H1 (cell line): ENCODE data around the gene KLK7. TPM values are rescaled to one million over a fixed set of nuclear protein-coding genes. Genes with fewer than 3 reads are reported as not detected.

Experiments
- CTCF ChIA-PET: fragments of 300-600 bp; sonication (Branson Sonifier 250); formaldehyde crosslinking; loops from one replicate; lab custom pipeline; 2021; ENCODE audit not compliant: partially characterized antibody; lab: Charles Lee
- POLR2A ChIA-PET: fragments of 300-600 bp; sonication (Branson Sonifier 250); formaldehyde crosslinking; loops from one replicate; lab custom pipeline; 2021; ENCODE audit warnings: inconsistent platforms; ENCODE audit not compliant: partially characterized antibody; lab: Charles Lee
- DNase-seq, 2 experiments: peaks; one replicate each; pipeline versions ENCODE4 v3.0.0 to v3.0.0-alpha.2; 2010 to 2022; ENCODE audit warnings: low spot score in 2 of 2, low read depth in 1 of 2, mixed read lengths in 1 of 2
- FAIRE-seq: peaks from 2 replicates; lab custom pipeline; 2011; peaks lifted over from hg19 to GRCh38; lab: Jason Lieb, UNC
- H2AFZ ChIP-seq: 2 replicates; pipeline ENCODE4 v1.8.1; 2012; ENCODE audit warnings: low read length, inconsistent platforms
- H2AK5ac ChIP-seq: 2 replicates; pipeline ENCODE4 v1.6.1; 2013; ENCODE audit warnings: low read depth, low read length
- H2BK120ac ChIP-seq: replicated peaks from 2 replicates; pipeline ENCODE3; 2013; ENCODE audit warnings: low read depth, low read length, inconsistent platforms
- H2BK12ac ChIP-seq: 2 replicates; pipeline ENCODE4 v1.6.1; 2013; ENCODE audit warnings: low read depth, low read length
- H2BK15ac ChIP-seq: 2 replicates; pipeline ENCODE4 v1.6.1; 2013; ENCODE audit warnings: low read length
- H2BK20ac ChIP-seq: 2 replicates; pipeline ENCODE4 v1.6.1; 2013; ENCODE audit warnings: low read length
- H2BK5ac ChIP-seq: 2 replicates; pipeline ENCODE4 v1.6.1; 2013; ENCODE audit warnings: low read depth, low read length
- H3K14ac ChIP-seq: 2 replicates; pipeline ENCODE4 v1.6.1; 2013; ENCODE audit warnings: inconsistent platforms; ENCODE audit not compliant: insufficient read length
- H3K18ac ChIP-seq: 2 replicates; pipeline ENCODE4 v1.6.1; 2013; ENCODE audit warnings: low read length; ENCODE audit errors: extremely low read depth
- H3K23ac ChIP-seq: 2 replicates; pipeline ENCODE4 v1.6.1; 2013; ENCODE audit warnings: inconsistent platforms; ENCODE audit not compliant: insufficient read length
- H3K23me2 ChIP-seq: 2 replicates; pipeline ENCODE4 v1.6.1; 2013; ENCODE audit warnings: low read depth, low read length
- H3K27ac ChIP-seq: 2 replicates; pipeline ENCODE4 v1.6.1; 2011; ENCODE audit warnings: low read depth, low read length, inconsistent platforms
- H3K27me3 ChIP-seq, 4 experiments: replicated peaks in 1 of 4; 1 replicate in 1 of 4; 2 replicates in 3 of 4; pipeline versions ENCODE4 v1.6.1 to v1.8.1; 2011 to 2013; ENCODE audit warnings: low read length in 3 of 4, mild to moderate bottlenecking in 3 of 4, inconsistent platforms in 2 of 4, mixed read lengths in 2 of 4, moderate library complexity in 1 of 4; ENCODE audit not compliant: control insufficient read depth in 3 of 4, insufficient read depth in 3 of 4; ENCODE audit errors: extremely low read depth in 1 of 4
- H3K36me3 ChIP-seq, 4 experiments: 2 replicates each; pipeline versions ENCODE4 v1.6.1 to v1.8.1; 2011 to 2013; ENCODE audit warnings: mild to moderate bottlenecking in 4 of 4, low read length in 3 of 4, moderate library complexity in 2 of 4, control low read depth in 1 of 4, inconsistent platforms in 1 of 4; ENCODE audit not compliant: insufficient read depth in 4 of 4, control insufficient read depth in 2 of 4
- H3K4ac ChIP-seq: replicated peaks from 2 replicates; pipeline ENCODE3; 2013; ENCODE audit warnings: low read length, low read depth, mixed read lengths, inconsistent platforms; ENCODE audit not compliant: insufficient read length
- H3K4me1 ChIP-seq, 4 experiments: replicated peaks in 1 of 4; 1 replicate in 1 of 4; 2 replicates in 3 of 4; pipeline versions ENCODE4 v1.6.1 to v1.8.1; 2011 to 2013; ENCODE audit warnings: low read length in 3 of 4, inconsistent platforms in 2 of 4, mixed read lengths in 1 of 4; ENCODE audit not compliant: insufficient read depth in 4 of 4, control insufficient read depth in 3 of 4
- H3K4me2 ChIP-seq, 2 experiments: 2 replicates each; pipeline versions ENCODE4 v1.6.1 to v1.8.1; 2011 to 2013; ENCODE audit warnings: low read depth in 2 of 2, low read length in 2 of 2, control low read depth in 1 of 2, inconsistent platforms in 1 of 2, mild to moderate bottlenecking in 1 of 2; ENCODE audit not compliant: insufficient read depth in 1 of 2
- H3K4me3 ChIP-seq, 4 experiments: fragments of 200-600, 300-600 bp in 1 of 4; sonication (generic), shearing (Covaris generic), sonication (Bioruptor Twin) in 1 of 4; 2 replicates each; pipeline versions ENCODE4 v1.5.1 to v1.8.1; 2011 to 2016; ENCODE audit warnings: low read length in 4 of 4, low read depth in 3 of 4, control low read depth in 2 of 4, inconsistent platforms in 2 of 4, mild to moderate bottlenecking in 2 of 4, mixed read lengths in 1 of 4, moderate library complexity in 1 of 4; ENCODE audit not compliant: insufficient read depth in 2 of 4; ENCODE audit errors: extremely low read depth in 1 of 4
- H3K56ac ChIP-seq: replicated peaks from 2 replicates; pipeline ENCODE3; 2013; ENCODE audit warnings: low read depth, mild to moderate bottlenecking, mixed read lengths, low read length, inconsistent platforms; ENCODE audit not compliant: insufficient read length
- H3K79me1 ChIP-seq: 2 replicates; pipeline ENCODE4 v1.6.1; 2013; ENCODE audit warnings: low read depth, low read length, control low read depth
- H3K79me2 ChIP-seq, 2 experiments: 2 replicates each; pipeline versions ENCODE4 v1.6.1 to v1.8.1; 2012 to 2013; ENCODE audit warnings: low read length in 2 of 2, mild to moderate bottlenecking in 2 of 2, inconsistent platforms in 1 of 2; ENCODE audit not compliant: insufficient read depth in 2 of 2, control insufficient read depth in 1 of 2
- H3K9ac ChIP-seq, 4 experiments: replicated peaks in 1 of 4; 1 replicate in 1 of 4; 2 replicates in 3 of 4; pipeline versions ENCODE4 v1.6.1 to v1.8.1; 2011 to 2013; ENCODE audit warnings: low read depth in 3 of 4, low read length in 3 of 4, control low read depth in 2 of 4, mild to moderate bottlenecking in 2 of 4, moderate library complexity in 2 of 4, inconsistent platforms in 1 of 4; ENCODE audit errors: extremely low read depth in 1 of 4
- H3K9me3 ChIP-seq, 2 experiments: 2 replicates each; pipeline versions ENCODE4 v1.6.1 to v1.8.1; 2012 to 2013; ENCODE audit warnings: mild to moderate bottlenecking in 2 of 2, moderate library complexity in 2 of 2, control low read depth in 1 of 2, inconsistent platforms in 1 of 2, low read depth in 1 of 2, low read length in 1 of 2, mixed read lengths in 1 of 2; ENCODE audit not compliant: insufficient read depth in 2 of 2
- H4K20me1 ChIP-seq, 2 experiments: replicated peaks in 1 of 2; 2 replicates each; pipeline versions ENCODE3 to v1.8.1; 2011 to 2013; ENCODE audit warnings: inconsistent platforms in 2 of 2, low read length in 2 of 2, mild to moderate bottlenecking in 1 of 2; ENCODE audit not compliant: insufficient read depth in 2 of 2, control insufficient read depth in 1 of 2
- H4K5ac ChIP-seq: 2 replicates; pipeline ENCODE4 v1.6.1; 2013; ENCODE audit warnings: low read length, low read depth, mixed read lengths, inconsistent platforms; ENCODE audit not compliant: insufficient read length
- H4K8ac ChIP-seq: 2 replicates; pipeline ENCODE4 v1.8.0; 2013; ENCODE audit warnings: mild to moderate bottlenecking, moderate library complexity, low read length, inconsistent platforms; ENCODE audit not compliant: insufficient read depth; ENCODE audit errors: extremely low read depth
- H4K91ac ChIP-seq: replicated peaks from 2 replicates; pipeline ENCODE3; 2013; ENCODE audit warnings: low read length, mixed read lengths, inconsistent platforms; ENCODE audit not compliant: insufficient read length
- ASH2L ChIP-seq: fragments of 200-600, 300-600 bp; sonication (generic); IDR thresholded peaks from one replicate; pipeline ENCODE4 v1.7.1; 2017; ENCODE audit warnings: low read length
- CBX5 ChIP-seq: fragments of 300-800, 300-1000 bp; sonication (generic); IDR thresholded peaks from 2 replicates; pipeline ENCODE4 v1.7.1; 2016; ENCODE audit warnings: antibody characterized with exemption, low read length, low read depth
- CEBPB ChIP-seq: IDR thresholded peaks from 2 replicates; pipeline ENCODE4 v1.6.1; 2012; ENCODE audit warnings: low read depth, low read length
- CREB1 ChIP-seq: IDR thresholded peaks from 2 replicates; pipeline ENCODE4 v1.6.1; 2012; ENCODE audit warnings: inconsistent platforms
- EGR1 ChIP-seq: IDR thresholded peaks from 2 replicates; pipeline ENCODE4 v1.6.1; 2011; ENCODE audit warnings: low read depth, low read length, borderline replicate concordance
- EP300 ChIP-seq, 2 experiments: IDR thresholded peaks; 1 replicate in 1 of 2; 2 replicates in 1 of 2; pipeline ENCODE4 v1.6.1; 2011 to 2012; ENCODE audit warnings: low read depth in 2 of 2, low read length in 2 of 2, mild to moderate bottlenecking in 2 of 2, borderline replicate concordance in 1 of 2, inconsistent platforms in 1 of 2, moderate library complexity in 1 of 2
- GABPA ChIP-seq: IDR thresholded peaks from 2 replicates; pipeline ENCODE4 v1.6.1; 2011; ENCODE audit warnings: mild to moderate bottlenecking, low read length, moderate library complexity, borderline replicate concordance; ENCODE audit not compliant: insufficient read depth
- JUN ChIP-seq: IDR thresholded peaks from 2 replicates; pipeline ENCODE4 v1.6.1; 2011; ENCODE audit warnings: low read depth, mild to moderate bottlenecking, improper control_type of control experiment, low read length
- MAX ChIP-seq: IDR thresholded peaks from 2 replicates; pipeline ENCODE4 v1.6.1; 2012; ENCODE audit warnings: inconsistent platforms
- POLR2A ChIP-seq, 2 experiments: IDR thresholded peaks; 1 replicate in 1 of 2; 2 replicates in 1 of 2; pipeline ENCODE4 v1.6.1; 2011; ENCODE audit warnings: low read depth in 2 of 2, low read length in 2 of 2, mild to moderate bottlenecking in 2 of 2; ENCODE audit errors: control extremely low read depth in 1 of 2
- RAD21 ChIP-seq, 2 experiments: IDR thresholded peaks in 1 of 2; conservative IDR thresholded peaks in 1 of 2; 2 replicates each; pipeline ENCODE4 v1.6.1; 2011; ENCODE audit warnings: low read depth in 2 of 2, low read length in 2 of 2, improper control_type of control experiment in 1 of 2, inconsistent platforms in 1 of 2, mild to moderate bottlenecking in 1 of 2, moderate library complexity in 1 of 2
- RFX5 ChIP-seq: IDR thresholded peaks from 2 replicates; pipeline ENCODE4 v1.6.1; 2011; ENCODE audit warnings: low read depth, low read length, improper control_type of control experiment, borderline replicate concordance
- SAP30 ChIP-seq: fragments of 300-600 bp; sonication (generic); IDR thresholded peaks from 2 replicates; pipeline ENCODE4 v1.7.1; 2012; ENCODE audit warnings: low read length, moderate library complexity, mild to moderate bottlenecking, inconsistent platforms; ENCODE audit not compliant: insufficient read depth, insufficient replicate concordance
- SIRT6 ChIP-seq: IDR thresholded peaks from one replicate; pipeline ENCODE4 v1.7.1; 2012; ENCODE audit warnings: low read length, inconsistent platforms
- SP2 ChIP-seq: IDR thresholded peaks from 2 replicates; pipeline ENCODE4 v1.6.1; 2012; ENCODE audit warnings: mild to moderate bottlenecking, low read length, inconsistent platforms
- WGBS, 2 experiments: shearing (Covaris generic) in 1 of 2; methylation state at CpG; one replicate each; pipeline versions ENCODE4 v1.1.6 to v1.1.7; 2013 to 2015; ENCODE audit warnings: low lambda C conversion rate in 2 of 2, mixed read lengths in 2 of 2, inconsistent platforms in 1 of 2, low coverage in 1 of 2, missing lambda C conversion rate in 1 of 2; ENCODE audit not compliant: insufficient replicate concordance in 2 of 2, insufficient coverage in 1 of 2, insufficient read length in 1 of 2; ENCODE audit errors: extremely low coverage in 1 of 2, missing lambda C conversion rate in 1 of 2; 5-methylcytosine and 5-hydroxymethylcytosine counted together
- polyA plus RNA-seq, 7 experiments: library from polyadenylated mRNA; depleted of rRNA in 3 of 7; stranded (reverse) in 5 of 7; unstranded in 2 of 7; fragments of >200 nt in 5 of 7; fragments of 200-250 nt in 2 of 7; gene quantifications; 1 replicate in 5 of 7; 2 replicates in 1 of 7; 4 replicates in 1 of 7; pipeline versions ENCODE4 v1.2.1 to v1.2.3, GENCODE V29; 2011 to 2013; ENCODE audit warnings: missing spikeins in 2 of 7, mixed read lengths in 2 of 7
- total RNA-seq: library from RNA; stranded (reverse); fragmentation: NEBNext Ultra II Directional; extraction: Animal tissue kit (Norgen Biotek cat#: 25700); gene quantifications from 2 replicates; pipeline ENCODE4 v1.2.1, GENCODE V29; 2021

Gene KLK7
- total and polyA plus RNA-seq, 2 of the 8 experiments (the other 6 are each of a cell fraction or from before 2014, with no cell fraction given): 0.73 to 1.4 TPM

DNA sequence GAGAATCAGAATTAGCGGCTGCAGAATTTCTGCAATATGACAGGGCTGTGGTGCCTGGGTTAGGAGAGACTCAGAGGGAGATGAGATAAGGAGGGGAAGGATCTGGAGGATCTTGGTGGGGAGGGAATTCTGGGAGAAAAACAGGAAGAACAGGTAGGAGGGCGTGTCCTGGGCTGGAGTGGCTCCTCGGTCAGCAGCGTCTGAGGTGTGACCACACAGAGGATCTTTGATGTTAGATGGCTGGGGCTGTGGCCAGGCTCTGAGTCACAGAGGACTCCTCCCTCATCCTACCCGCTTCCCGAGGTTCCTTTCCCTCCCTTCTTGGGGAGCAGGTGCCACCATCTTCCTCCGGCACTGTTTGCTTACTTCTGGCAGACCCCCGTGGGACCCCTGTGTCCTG, 8.0 kb downstream of the KLK7 start:
- H3K4me2 ChIP-seq: peak overlapping the region; percentile 22 to 44; a peak in 2 of 4 replicates
- H2AK5ac ChIP-seq: no peak overlapping the region
- no peak overlapping the region for H4K5ac ChIP-seq
- CTCF ChIA-PET: no interaction called here
- no peak overlapping the region for H3K18ac ChIP-seq
- H3K27me3 ChIP-seq: peaks cover 0 to under 1% (median 0%) of the 10 kb centered on the region in 4 experiments; a peak in 1 of 7 replicates
- no peaks in the 10 kb centered on the region for H3K9me3 ChIP-seq
- peak overlapping the region; percentile 23 for H4K91ac ChIP-seq
- H3K4ac ChIP-seq: no peak overlapping the region
- H2BK20ac ChIP-seq: no peak overlapping the region
- no peak overlapping the region for H3K4me3 ChIP-seq
- H4K8ac ChIP-seq: no peak overlapping the region
- H3K79me2 ChIP-seq: no peaks in the 10 kb centered on the region
- peaks cover 3 to 29% (median 15%) of the 10 kb centered on the region in 4 experiments; a peak in 6 of 7 replicates for H3K4me1 ChIP-seq
- 50% methylated on average over 8 of the region's 8 CpGs; no CpG with 5 or more reads in 1 of the 2 experiments for WGBS, 2 experiments
- H4K20me1 ChIP-seq: no peaks in the 10 kb centered on the region
- no peak overlapping the region for H3K23ac ChIP-seq
- H3K23me2 ChIP-seq: no peaks in the 10 kb centered on the region
- FAIRE-seq: no peak
- 0 out of 8 replicates have a peak, but pooled peaks cover 0 to 3% (median 0%) of the 10 kb centered on the region in 4 experiments for H3K36me3 ChIP-seq
- no peak overlapping the region for H2BK120ac ChIP-seq
- peak overlapping the region; percentile 35; the same call in 1 of the 2 replicates for H2BK12ac ChIP-seq
- no peak for DNase-seq
- no peak overlapping the region for H2BK5ac ChIP-seq
- POLR2A ChIA-PET: no interaction called here
- no peaks in the 10 kb centered on the region for H3K79me1 ChIP-seq
- no peak overlapping the region for H3K9ac ChIP-seq
- no peak overlapping the region for H2AFZ ChIP-seq
- H2BK15ac ChIP-seq: no peak overlapping the region; the same call in 1 of the 2 replicates
- no peak overlapping the region for H3K27ac ChIP-seq
- no peak overlapping the region for H3K14ac ChIP-seq
- no peak overlapping the region for H3K56ac ChIP-seq
- TF ChIP-seq EGR1: no peak
- no peak for TF ChIP-seq GABPA
- TF ChIP-seq JUN: no peak
- no peak for TF ChIP-seq SIRT6
- TF ChIP-seq CREB1: no peak
- TF ChIP-seq POLR2A (IDR thresholded peaks at IDR 0.05; ENCODE audit: control extremely low read depth in 1 of 2, low read depth in 2 of 2, low read length in 2 of 2): no peak
- TF ChIP-seq MAX: no peak
- TF ChIP-seq RFX5: no peak
- no peak for TF ChIP-seq SAP30
- TF ChIP-seq RAD21 (IDR thresholded peaks at IDR 0.05 in 1 of 2, conservative IDR thresholded peaks at IDR 0.05 in 1 of 2; ENCODE audit: low read depth in 2 of 2, low read length in 2 of 2): no peak
- no peak for TF ChIP-seq CEBPB
- TF ChIP-seq CBX5: no peak
- TF ChIP-seq ASH2L: no peak
- no peak for TF ChIP-seq EP300 (IDR thresholded peaks at IDR 0.05; ENCODE audit: borderline replicate concordance in 1 of 2, low read depth in 2 of 2, low read length in 2 of 2)
- no peak for TF ChIP-seq SP2
